Caco-2 (cell line): ENCODE results near the gene PACSIN1. TPM values are rescaled to one million over a fixed set of nuclear protein-coding genes. Genes with fewer than 3 reads are reported as not detected.
"Not testable (repeated sequence)": the region's sequence is repeated elsewhere in the genome, so short reads cannot be mapped to it uniquely, and the experiment has no call there.

Source experiments
- BruUV-seq: library from RNA; stranded (reverse); fragments of 400-500 nt; replicated peaks from 2 replicates; lab custom pipeline; 2021; lab: Mats Ljungman, UMichigan
- CTCF ChIA-PET: fragments of 300-600 bp; sonication (Branson Sonifier 250); formaldehyde crosslinking; loops from one replicate; lab custom pipeline; 2022; ENCODE audit warnings: antibody characterized with exemption; lab: Charles Lee
- POLR2A ChIA-PET: fragments of 300-600 bp; sonication (Branson Sonifier 250); formaldehyde crosslinking; loops from one replicate; lab custom pipeline; 2022; ENCODE audit warnings: antibody characterized with exemption; lab: Charles Lee
- DNase-seq, 2 experiments: peaks; one replicate each; pipeline versions ENCODE4 v3.0.0 to v3.0.0-alpha.2; 2020 to 2022
- H3K27me3 ChIP-seq: replicated peaks from 2 replicates; pipeline ENCODE4 v1.6.0; 2011; ENCODE audit warnings: low read length; ENCODE audit not compliant: control insufficient read depth, insufficient read depth
- H3K36me3 ChIP-seq: 2 replicates; pipeline ENCODE4 v1.5.1; 2011; ENCODE audit warnings: low read length; ENCODE audit not compliant: control insufficient read depth, insufficient read depth
- H3K4me1 ChIP-seq: fragments of 250-450 bp; sonication (Bioruptor Pico); 2 replicates; pipeline ENCODE4 v1.5.1; 2020; ENCODE audit warnings: mild to moderate bottlenecking
- H3K4me3 ChIP-seq: 2 replicates; pipeline ENCODE4 v1.5.1; 2011; ENCODE audit warnings: low read depth, mild to moderate bottlenecking, control low read depth, low read length
- H3K9me3 ChIP-seq: fragments of 250-450 bp; sonication (Bioruptor Pico); 2 replicates; pipeline ENCODE4 v1.5.1; 2020; ENCODE audit warnings: mild to moderate bottlenecking, moderate library complexity
- H3K27ac Mint-ChIP-seq: one replicate; pipeline ENCODE4 v1.8.0; 2022; ENCODE audit warnings: mixed read lengths; ENCODE audit not compliant: unreplicated experiment
- H3K27me3 Mint-ChIP-seq: one replicate; pipeline ENCODE4 v1.8.0; 2022; ENCODE audit warnings: mixed read lengths; ENCODE audit not compliant: insufficient read depth, unreplicated experiment
- H3K36me3 Mint-ChIP-seq: one replicate; pipeline ENCODE4 v1.8.0; 2022; ENCODE audit warnings: mild to moderate bottlenecking, mixed read lengths; ENCODE audit not compliant: insufficient read depth, unreplicated experiment
- H3K4me1 Mint-ChIP-seq: one replicate; pipeline ENCODE4 v1.8.0; 2022; ENCODE audit warnings: low read depth, mixed read lengths; ENCODE audit not compliant: unreplicated experiment
- H3K4me3 Mint-ChIP-seq: one replicate; pipeline ENCODE4 v1.8.0; 2022; ENCODE audit warnings: mild to moderate bottlenecking, moderate library complexity, mixed read lengths; ENCODE audit not compliant: unreplicated experiment
- H3K9me3 Mint-ChIP-seq: one replicate; pipeline ENCODE4 v1.8.0; 2022; ENCODE audit warnings: mixed read lengths; ENCODE audit not compliant: unreplicated experiment
- intact Hi-C: fragments of 100-400 bp; cut with micrococcal nuclease; formaldehyde crosslinking; loops from one replicate; pipeline ENCODE4 v1.10.0; 2022; ENCODE audit not compliant: unreplicated experiment
- total RNA-seq: library from RNA; stranded (reverse); gene quantifications from 2 replicates; pipeline ENCODE4 v1.2.3, GENCODE V29; 2022
- TF ChIP-seq, protein P1 (sequence below), 2 experiments: fragments of 200-600 bp in 1 of 2; IDR thresholded peaks; 1 replicate in 1 of 2; 2 replicates in 1 of 2; pipeline versions ENCODE4 v1.5.1 to v1.8.0; 2011 to 2022; ENCODE audit warnings: antibody characterized with exemption in 1 of 2, control low read depth in 1 of 2, inconsistent platforms in 1 of 2, low read depth in 1 of 2, low read length in 1 of 2, mild to moderate bottlenecking in 1 of 2, moderate library complexity in 1 of 2; ENCODE audit not compliant: insufficient read depth in 1 of 2, severe bottlenecking in 1 of 2, unreplicated experiment in 1 of 2

The PACSIN1 gene
- total RNA-seq, 1 experiment from 2014 or later: 3.7 TPM

DNA sequence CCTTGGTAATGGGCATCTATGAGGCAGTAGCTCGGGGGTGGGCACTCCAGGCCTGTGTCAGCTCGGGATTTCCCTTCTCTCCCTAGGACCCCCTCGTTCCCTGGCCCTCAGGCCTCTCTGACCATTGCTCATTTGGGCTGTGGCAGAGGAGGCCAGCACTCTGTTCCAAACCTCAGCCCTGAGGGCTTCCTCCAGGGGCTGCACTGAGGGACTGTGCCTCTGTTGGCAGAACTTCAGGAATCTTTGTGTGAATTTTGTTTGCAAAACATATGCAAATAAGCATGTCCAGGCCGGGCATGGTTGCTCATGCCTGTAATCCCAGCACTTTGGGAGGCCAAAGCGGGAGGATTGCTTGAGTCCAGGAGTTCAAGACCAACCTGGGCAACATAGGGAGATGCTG, 11.0 kb downstream of the PACSIN1 start:
- Mint-ChIP-seq H3K27ac (no peak overlapping the region), H3K9me3 (no peaks in the 10 kb centered on the region), H3K36me3 (no peaks in the 10 kb centered on the region), H3K4me3 (no peak overlapping the region), H3K4me1 (no peaks in the 10 kb centered on the region), H3K27me3 (no peaks in the 10 kb centered on the region)
- ChIA-PET CTCF (no interaction called here), POLR2A (no interaction called here)
- no peak for DNase-seq
- Histone ChIP-seq H3K9me3 (no peaks in the 10 kb centered on the region), H3K4me3 (no peak overlapping the region), H3K27me3 (no peaks in the 10 kb centered on the region), H3K4me1 (no peaks in the 10 kb centered on the region), H3K36me3 (no peaks in the 10 kb centered on the region)
- no TSS peak for BruUV-seq
- TF ChIP-seq, protein P1, sequence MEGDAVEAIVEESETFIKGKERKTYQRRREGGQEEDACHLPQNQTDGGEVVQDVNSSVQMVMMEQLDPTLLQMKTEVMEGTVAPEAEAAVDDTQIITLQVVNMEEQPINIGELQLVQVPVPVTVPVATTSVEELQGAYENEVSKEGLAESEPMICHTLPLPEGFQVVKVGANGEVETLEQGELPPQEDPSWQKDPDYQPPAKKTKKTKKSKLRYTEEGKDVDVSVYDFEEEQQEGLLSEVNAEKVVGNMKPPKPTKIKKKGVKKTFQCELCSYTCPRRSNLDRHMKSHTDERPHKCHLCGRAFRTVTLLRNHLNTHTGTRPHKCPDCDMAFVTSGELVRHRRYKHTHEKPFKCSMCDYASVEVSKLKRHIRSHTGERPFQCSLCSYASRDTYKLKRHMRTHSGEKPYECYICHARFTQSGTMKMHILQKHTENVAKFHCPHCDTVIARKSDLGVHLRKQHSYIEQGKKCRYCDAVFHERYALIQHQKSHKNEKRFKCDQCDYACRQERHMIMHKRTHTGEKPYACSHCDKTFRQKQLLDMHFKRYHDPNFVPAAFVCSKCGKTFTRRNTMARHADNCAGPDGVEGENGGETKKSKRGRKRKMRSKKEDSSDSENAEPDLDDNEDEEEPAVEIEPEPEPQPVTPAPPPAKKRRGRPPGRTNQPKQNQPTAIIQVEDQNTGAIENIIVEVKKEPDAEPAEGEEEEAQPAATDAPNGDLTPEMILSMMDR (IDR thresholded peaks at IDR 0.05; ENCODE audit: insufficient read depth in 1 of 2, low read depth in 1 of 2, low read length in 1 of 2, severe bottlenecking in 1 of 2, unreplicated experiment in 1 of 2): no peak
- intact Hi-C loops: no loop called here

DNA sequence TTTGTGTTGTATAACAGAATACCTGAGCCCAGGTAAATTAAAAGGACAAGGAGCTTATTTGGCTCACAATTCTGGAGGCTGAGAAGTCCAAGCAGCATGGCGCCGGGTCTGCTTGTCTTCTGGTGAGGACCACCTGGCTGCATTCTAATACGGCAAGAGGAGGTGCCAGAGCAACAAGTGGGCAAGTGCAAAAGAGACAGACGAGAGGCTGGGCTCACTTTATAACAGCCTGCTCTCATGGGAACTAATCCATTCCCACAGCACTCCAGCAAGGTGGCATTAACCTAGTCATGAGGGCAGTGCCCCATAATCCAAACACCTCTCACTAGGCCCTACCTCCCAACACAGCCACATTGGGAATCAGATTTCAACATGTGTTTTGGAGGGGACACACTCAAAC, 12.9 kb downstream of the PACSIN1 start:
- CTCF ChIA-PET: no interaction called here
- Mint-ChIP-seq H3K4me3 (no peak overlapping the region), H3K27ac (no peak overlapping the region), H3K4me1 (no peaks in the 10 kb centered on the region), H3K36me3 (no peaks in the 10 kb centered on the region), H3K9me3 (no peaks in the 10 kb centered on the region), H3K27me3 (no peaks in the 10 kb centered on the region)
- POLR2A ChIA-PET: no interaction called here
- Histone ChIP-seq H3K9me3 (no peaks in the 10 kb centered on the region), H3K4me1 (no peaks in the 10 kb centered on the region), H3K36me3 (no peaks in the 10 kb centered on the region), H3K4me3 (no peak overlapping the region), H3K27me3 (no peaks in the 10 kb centered on the region)
- BruUV-seq: no TSS peak
- TF ChIP-seq, protein P1 (IDR thresholded peaks at IDR 0.05; ENCODE audit: insufficient read depth in 1 of 2, low read depth in 1 of 2, low read length in 1 of 2, severe bottlenecking in 1 of 2, unreplicated experiment in 1 of 2): no peak
- DNase-seq: no peak
- intact Hi-C loops: no loop called here

DNA sequence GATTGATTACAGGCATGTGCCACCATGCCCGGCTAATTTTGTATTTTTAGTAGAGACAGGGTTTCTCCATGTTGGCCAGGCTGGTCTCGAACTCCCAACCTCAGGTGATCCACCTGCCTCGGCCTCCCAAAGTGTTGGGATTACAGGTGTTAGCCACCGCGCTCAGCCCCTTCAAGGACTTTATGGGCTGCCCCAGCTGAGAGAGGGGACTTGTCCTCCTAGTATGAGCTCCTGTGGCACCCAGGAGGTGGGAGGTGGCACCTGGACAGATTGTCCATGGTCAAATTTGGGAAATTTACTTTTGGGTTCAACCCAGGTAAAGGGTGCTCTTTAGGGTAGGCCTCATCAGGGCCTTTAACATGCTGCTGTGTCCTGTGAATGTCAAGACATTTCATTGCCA, 17.9 kb downstream of the PACSIN1 start:
- POLR2A ChIA-PET, H3K27ac Mint-ChIP-seq, H3K4me3 ChIP-seq, H3K4me1 ChIP-seq, H3K36me3 Mint-ChIP-seq, H3K9me3 ChIP-seq, H3K9me3 Mint-ChIP-seq, H3K27me3 Mint-ChIP-seq, H3K27me3 ChIP-seq, intact Hi-C loops, H3K4me3 Mint-ChIP-seq, H3K36me3 ChIP-seq, DNase-seq, BruUV-seq, H3K4me1 Mint-ChIP-seq: not testable (repeated sequence)
- CTCF ChIA-PET: interaction anchor here (0.6 kb wide), 1 partner anchor 133 kb away, joined by 5 read pairs; no protein-coding TSS in a partner anchor

DNA sequence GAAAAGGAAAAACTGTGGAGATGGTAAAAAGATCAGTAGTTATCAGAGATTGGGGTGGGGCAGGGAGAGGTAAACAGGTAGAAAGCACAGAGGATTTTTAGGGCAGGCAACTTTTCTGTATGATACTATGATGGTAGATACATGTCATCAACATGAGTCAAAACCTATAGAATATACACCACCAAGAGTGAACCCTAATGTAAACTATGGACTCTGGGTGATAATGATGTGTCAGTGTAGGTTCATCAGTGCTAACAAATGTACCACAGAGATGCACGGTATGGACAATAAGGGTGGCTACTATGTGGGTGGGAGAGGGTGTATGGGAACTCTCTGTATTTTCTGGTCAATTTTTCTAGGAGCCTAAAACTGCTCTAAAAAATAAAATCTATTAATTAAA, 18.5 kb downstream of the PACSIN1 start:
- Mint-ChIP-seq H3K4me3 (no peak overlapping the region), H3K27me3 (no peaks in the 10 kb centered on the region), H3K4me1 (no peaks in the 10 kb centered on the region), H3K27ac (no peak overlapping the region), H3K9me3 (no peaks in the 10 kb centered on the region), H3K36me3 (no peaks in the 10 kb centered on the region)
- no peaks in the 10 kb centered on the region for H3K9me3 ChIP-seq
- DNase-seq: no peak
- H3K27me3 ChIP-seq: no peaks in the 10 kb centered on the region
- intact Hi-C loops: no loop called here
- H3K4me1 ChIP-seq: no peaks in the 10 kb centered on the region
- no peak overlapping the region for H3K4me3 ChIP-seq
- BruUV-seq: no TSS peak
- POLR2A ChIA-PET: no interaction called here
- no peaks in the 10 kb centered on the region for H3K36me3 ChIP-seq
- TF ChIP-seq, protein P1 (IDR thresholded peaks at IDR 0.05; ENCODE audit: insufficient read depth in 1 of 2, low read depth in 1 of 2, low read length in 1 of 2, severe bottlenecking in 1 of 2, unreplicated experiment in 1 of 2): no peak
- CTCF ChIA-PET: no interaction called here
